HEK293 (cell line): Measurements from ENCODE around the gene PYGO2.

Experiments
- PRDM10 ChIP-seq: fragments of 450-650 bp; formaldehyde crosslinking; IDR thresholded peaks from 2 replicates; pipeline ENCODE4 v1.5.1; 2016; ENCODE audit warnings: missing biosample characterization, missing genetic modification characterization
- PRDM4 ChIP-seq: fragments of 450-650 bp; formaldehyde crosslinking; IDR thresholded peaks from 2 replicates; pipeline ENCODE4 v1.5.1; 2017; ENCODE audit warnings: missing biosample characterization, missing genetic modification characterization
- SCRT2 ChIP-seq: fragments of 450-650 bp; formaldehyde crosslinking; IDR thresholded peaks from 2 replicates; pipeline ENCODE4 v1.5.1; 2016; ENCODE audit warnings: missing biosample characterization, missing genetic modification characterization
- ZBTB11 ChIP-seq: fragments of 450-650 bp; formaldehyde crosslinking; conservative IDR thresholded peaks from 2 replicates; pipeline ENCODE4 v1.5.1; 2016; ENCODE audit warnings: low read depth, missing biosample characterization, missing genetic modification characterization
- ZFHX2 ChIP-seq: fragments of 450-650 bp; formaldehyde crosslinking; conservative IDR thresholded peaks from 2 replicates; pipeline ENCODE4 v1.5.1; 2016; ENCODE audit warnings: missing biosample characterization, missing genetic modification characterization
- ZNF140 ChIP-seq: fragments of 450-650 bp; formaldehyde crosslinking; IDR thresholded peaks from 2 replicates; pipeline ENCODE4 v1.5.1; 2016; ENCODE audit warnings: missing biosample characterization, missing genetic modification characterization
- ZNF169 ChIP-seq: fragments of 450-650 bp; formaldehyde crosslinking; IDR thresholded peaks from 2 replicates; pipeline ENCODE4 v1.5.1; 2016; ENCODE audit warnings: missing biosample characterization, missing genetic modification characterization
- ZNF335 ChIP-seq: fragments of 450-650 bp; formaldehyde crosslinking; conservative IDR thresholded peaks from 2 replicates; pipeline ENCODE4 v1.5.1; 2016; ENCODE audit warnings: missing biosample characterization, missing genetic modification characterization
- ZNF544 ChIP-seq: fragments of 450-650 bp; formaldehyde crosslinking; IDR thresholded peaks from 2 replicates; pipeline ENCODE4 v1.5.0; 2017; ENCODE audit warnings: missing biosample characterization, missing genetic modification characterization
- ZSCAN30 ChIP-seq: fragments of 450-650 bp; IDR thresholded peaks from 2 replicates; pipeline ENCODE4 v1.5.1; 2018; ENCODE audit warnings: missing biosample characterization, mild to moderate bottlenecking, missing genetic modification characterization, moderate library complexity
- TF ChIP-seq, protein P1 (sequence below): sonication (generic); formaldehyde crosslinking; IDR thresholded peaks from 2 replicates; pipeline ENCODE4 v1.8.1; 2022; ENCODE audit warnings: mild to moderate bottlenecking, moderate library complexity, missing genetic modification reagents
- TF ChIP-seq, protein P2 (sequence below): fragments of 450-650 bp; formaldehyde crosslinking; IDR thresholded peaks from 2 replicates; pipeline ENCODE4 v1.5.1; 2016; ENCODE audit warnings: missing biosample characterization, missing genetic modification characterization
- TF ChIP-seq, protein P3 (sequence below): fragments of 450-650 bp; formaldehyde crosslinking; IDR thresholded peaks from 2 replicates; pipeline ENCODE4 v1.5.1; 2016; ENCODE audit warnings: missing biosample characterization, missing genetic modification characterization

The PYGO2 gene

GRCh38 chr1:154982897-154983648 lies 21.5 kb upstream of the PYGO2 start, which contains the start of gene FLAD1 (continued):
- TF ChIP-seq ZNF169 (tag by site-specific recombination) (no peak), PRDM10 (tag by site-specific recombination) (0 out of 2 replicates have a peak, but pooled peaks have one; percentile 60), ZNF335 (tag by site-specific recombination) (peak; percentile 86), PRDM4 (tag by site-specific recombination) (0 out of 2 replicates have a peak, but pooled peaks have one; percentile 33), SCRT2 (tag by site-specific recombination) (peak; percentile 50), ZSCAN30 (tag by site-specific recombination) (peak; percentile 46; the same call in 1 of the 2 replicates), ZFHX2 (tag by site-specific recombination) (peak; percentile 89), ZBTB11 (tag by site-specific recombination) (peak; percentile 68), ZNF544 (no peak), ZNF140 (no peak)
- TF ChIP-seq, protein P1, sequence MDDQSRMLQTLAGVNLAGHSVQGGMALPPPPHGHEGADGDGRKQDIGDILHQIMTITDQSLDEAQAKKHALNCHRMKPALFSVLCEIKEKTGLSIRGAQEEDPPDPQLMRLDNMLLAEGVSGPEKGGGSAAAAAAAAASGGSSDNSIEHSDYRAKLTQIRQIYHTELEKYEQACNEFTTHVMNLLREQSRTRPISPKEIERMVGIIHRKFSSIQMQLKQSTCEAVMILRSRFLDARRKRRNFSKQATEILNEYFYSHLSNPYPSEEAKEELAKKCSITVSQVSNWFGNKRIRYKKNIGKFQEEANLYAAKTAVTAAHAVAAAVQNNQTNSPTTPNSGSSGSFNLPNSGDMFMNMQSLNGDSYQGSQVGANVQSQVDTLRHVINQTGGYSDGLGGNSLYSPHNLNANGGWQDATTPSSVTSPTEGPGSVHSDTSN (CRISPR knock-in tag) = peak; percentile 100
- TF ChIP-seq, protein P2, sequence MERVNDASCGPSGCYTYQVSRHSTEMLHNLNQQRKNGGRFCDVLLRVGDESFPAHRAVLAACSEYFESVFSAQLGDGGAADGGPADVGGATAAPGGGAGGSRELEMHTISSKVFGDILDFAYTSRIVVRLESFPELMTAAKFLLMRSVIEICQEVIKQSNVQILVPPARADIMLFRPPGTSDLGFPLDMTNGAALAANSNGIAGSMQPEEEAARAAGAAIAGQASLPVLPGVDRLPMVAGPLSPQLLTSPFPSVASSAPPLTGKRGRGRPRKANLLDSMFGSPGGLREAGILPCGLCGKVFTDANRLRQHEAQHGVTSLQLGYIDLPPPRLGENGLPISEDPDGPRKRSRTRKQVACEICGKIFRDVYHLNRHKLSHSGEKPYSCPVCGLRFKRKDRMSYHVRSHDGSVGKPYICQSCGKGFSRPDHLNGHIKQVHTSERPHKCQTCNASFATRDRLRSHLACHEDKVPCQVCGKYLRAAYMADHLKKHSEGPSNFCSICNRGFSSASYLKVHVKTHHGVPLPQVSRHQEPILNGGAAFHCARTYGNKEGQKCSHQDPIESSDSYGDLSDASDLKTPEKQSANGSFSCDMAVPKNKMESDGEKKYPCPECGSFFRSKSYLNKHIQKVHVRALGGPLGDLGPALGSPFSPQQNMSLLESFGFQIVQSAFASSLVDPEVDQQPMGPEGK (tag by site-specific recombination) = peak; percentile 86
- TF ChIP-seq, protein P3, sequence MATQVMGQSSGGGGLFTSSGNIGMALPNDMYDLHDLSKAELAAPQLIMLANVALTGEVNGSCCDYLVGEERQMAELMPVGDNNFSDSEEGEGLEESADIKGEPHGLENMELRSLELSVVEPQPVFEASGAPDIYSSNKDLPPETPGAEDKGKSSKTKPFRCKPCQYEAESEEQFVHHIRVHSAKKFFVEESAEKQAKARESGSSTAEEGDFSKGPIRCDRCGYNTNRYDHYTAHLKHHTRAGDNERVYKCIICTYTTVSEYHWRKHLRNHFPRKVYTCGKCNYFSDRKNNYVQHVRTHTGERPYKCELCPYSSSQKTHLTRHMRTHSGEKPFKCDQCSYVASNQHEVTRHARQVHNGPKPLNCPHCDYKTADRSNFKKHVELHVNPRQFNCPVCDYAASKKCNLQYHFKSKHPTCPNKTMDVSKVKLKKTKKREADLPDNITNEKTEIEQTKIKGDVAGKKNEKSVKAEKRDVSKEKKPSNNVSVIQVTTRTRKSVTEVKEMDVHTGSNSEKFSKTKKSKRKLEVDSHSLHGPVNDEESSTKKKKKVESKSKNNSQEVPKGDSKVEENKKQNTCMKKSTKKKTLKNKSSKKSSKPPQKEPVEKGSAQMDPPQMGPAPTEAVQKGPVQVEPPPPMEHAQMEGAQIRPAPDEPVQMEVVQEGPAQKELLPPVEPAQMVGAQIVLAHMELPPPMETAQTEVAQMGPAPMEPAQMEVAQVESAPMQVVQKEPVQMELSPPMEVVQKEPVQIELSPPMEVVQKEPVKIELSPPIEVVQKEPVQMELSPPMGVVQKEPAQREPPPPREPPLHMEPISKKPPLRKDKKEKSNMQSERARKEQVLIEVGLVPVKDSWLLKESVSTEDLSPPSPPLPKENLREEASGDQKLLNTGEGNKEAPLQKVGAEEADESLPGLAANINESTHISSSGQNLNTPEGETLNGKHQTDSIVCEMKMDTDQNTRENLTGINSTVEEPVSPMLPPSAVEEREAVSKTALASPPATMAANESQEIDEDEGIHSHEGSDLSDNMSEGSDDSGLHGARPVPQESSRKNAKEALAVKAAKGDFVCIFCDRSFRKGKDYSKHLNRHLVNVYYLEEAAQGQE (tag by site-specific recombination) = no peak
- TF ChIP-seq, all 188 proteins: peak for 47
